HepG2 (cell line): ENCODE data around the gene SYNGR1. TPM values are rescaled to one million over a fixed set of nuclear protein-coding genes. Genes with fewer than 3 reads are reported as not detected.

Source experiments
- ATAC-seq: fragments of 200-7000 bp; cut with Tn5 transposase; 3 replicates; pipeline ENCODE4 v1.9.1; 2020; ENCODE audit warnings: mild to moderate bottlenecking, moderate library complexity
- BruUV-seq: library from RNA; stranded (reverse); fragments of 400-500 nt; replicated peaks from 2 replicates; lab custom pipeline; 2021; lab: Mats Ljungman, UMichigan
- CTCF ChIA-PET: fragments of 300-600 bp; formaldehyde crosslinking; extraction: SDS; loops from one replicate; lab custom pipeline; 2021; ENCODE audit warnings: low total read pairs, inconsistent platforms, low intra/inter-chr PET ratio; lab: Yijun Ruan, JAX
- POLR2A ChIA-PET: fragments of 350-600 bp; sonication (Branson Sonifier 250); formaldehyde crosslinking; loops from one replicate; lab custom pipeline; 2020; ENCODE audit warnings: antibody characterized with exemption, inconsistent platforms; lab: Yijun Ruan, JAX
- DNase-seq: peaks from one replicate; pipeline ENCODE4 v3.0.0-alpha.2; 2015; ENCODE audit warnings: low spot score
- FAIRE-seq: peaks from 3 replicates; lab custom pipeline; 2011; peaks lifted over from hg19 to GRCh38; lab: Jason Lieb, UNC
- H2AFZ ChIP-seq: one replicate; pipeline ENCODE4 v1.6.1; 2011; ENCODE audit warnings: low read length, inconsistent platforms
- H3K27ac ChIP-seq: fragments of 300-600 bp; 3 replicates; pipeline ENCODE4 v1.8.0; 2011; ENCODE audit warnings: mixed run types, mild to moderate bottlenecking, mixed read lengths, low read length, inconsistent platforms; ENCODE audit not compliant: insufficient read depth; ENCODE audit errors: extremely low read length
- H3K27me3 ChIP-seq, 2 experiments: fragments of 200-600 bp in 1 of 2; 2 replicates in 1 of 2; 3 replicates in 1 of 2; pipeline versions ENCODE4 v1.6.0 to v1.8.0; 2011; ENCODE audit warnings: low read length in 2 of 2, mild to moderate bottlenecking in 2 of 2, moderate library complexity in 2 of 2, inconsistent platforms in 1 of 2; ENCODE audit not compliant: insufficient read depth in 2 of 2, control insufficient read depth in 1 of 2
- H3K36me3 ChIP-seq, 2 experiments: fragments of 200-600 bp in 1 of 2; replicated peaks in 1 of 2; 2 replicates in 1 of 2; 3 replicates in 1 of 2; pipeline versions ENCODE4 v1.5.1 to v1.8.0; 2011; ENCODE audit warnings: low read length in 2 of 2, inconsistent platforms in 1 of 2; ENCODE audit not compliant: insufficient read depth in 2 of 2, control insufficient read depth in 1 of 2
- H3K4me1 ChIP-seq: 2 replicates; pipeline ENCODE4 v1.5.1; 2012; ENCODE audit warnings: low read length, inconsistent platforms; ENCODE audit not compliant: insufficient read depth
- H3K4me2 ChIP-seq: 2 replicates; pipeline ENCODE4 v1.6.0; 2011; ENCODE audit warnings: low read depth, low read length, inconsistent platforms
- H3K4me3 ChIP-seq, 3 experiments: fragments of 200-600 bp in 1 of 3; sonication (generic), shearing (Covaris generic) in 1 of 3; replicated peaks in 1 of 3; 2 replicates each; pipeline ENCODE4 v1.5.1; 2011 to 2016; ENCODE audit warnings: low read length in 3 of 3, inconsistent platforms in 2 of 3, low read depth in 2 of 3, mild to moderate bottlenecking in 2 of 3, control low read depth in 1 of 3, mixed read lengths in 1 of 3; ENCODE audit not compliant: insufficient read depth in 1 of 3
- H3K79me2 ChIP-seq: one replicate; pipeline ENCODE4 v1.6.1; 2011; ENCODE audit warnings: low read length, inconsistent platforms; ENCODE audit not compliant: insufficient read depth
- H3K9ac ChIP-seq: 2 replicates; pipeline ENCODE4 v1.6.0; 2011; ENCODE audit warnings: mild to moderate bottlenecking, low read depth, low read length, inconsistent platforms; ENCODE audit not compliant: insufficient read depth
- H3K9me3 ChIP-seq: 2 replicates; pipeline ENCODE4 v1.5.1; 2012; ENCODE audit warnings: mild to moderate bottlenecking, low read length
- H4K20me1 ChIP-seq: 2 replicates; pipeline ENCODE4 v1.6.0; 2011; ENCODE audit warnings: inconsistent platforms, mild to moderate bottlenecking, low read length, moderate library complexity; ENCODE audit not compliant: insufficient read depth
- HIVEP1 ChIP-seq: sonication (generic); formaldehyde crosslinking; IDR thresholded peaks from 2 replicates; pipeline ENCODE4 v1.4.0; 2020; ENCODE audit warnings: mild to moderate bottlenecking, missing genetic modification reagents
- HNRNPK ChIP-seq: fragments of 200-400 bp; formaldehyde crosslinking; IDR thresholded peaks from 2 replicates; pipeline ENCODE4 v1.6.1; 2018; ENCODE audit warnings: low read length, low read depth, moderate library complexity, mild to moderate bottlenecking; ENCODE audit not compliant: poor library complexity, severe bottlenecking
- LCORL ChIP-seq, 2 experiments: fragments of 450-650 bp in 1 of 2; sonication (generic) in 1 of 2; formaldehyde crosslinking in 1 of 2; IDR thresholded peaks; 2 replicates each; pipeline versions ENCODE4 v1.5.0 to v1.6.1; 2017 to 2020; ENCODE audit warnings: antibody characterized with exemption in 1 of 2, missing genetic modification reagents in 1 of 2
- MATR3 ChIP-seq: sonication (generic); formaldehyde crosslinking; IDR thresholded peaks from 2 replicates; pipeline ENCODE4 v1.4.0; 2020; ENCODE audit warnings: missing genetic modification reagents
- MXD4 ChIP-seq: IDR thresholded peaks from 2 replicates; pipeline ENCODE4 v1.6.1; 2016; ENCODE audit warnings: mild to moderate bottlenecking, missing biosample characterization, missing genetic modification reagents
- MXI1 ChIP-seq: IDR thresholded peaks from 3 replicates; pipeline ENCODE4 v1.6.1; 2012; ENCODE audit warnings: low read depth, low read length, inconsistent platforms, borderline replicate concordance
- NFE2L2 ChIP-seq: fragments of 150-350 bp; IDR thresholded peaks from 2 replicates; pipeline ENCODE4 v1.6.1; 2014; ENCODE audit warnings: low read length
- PPARG ChIP-seq: conservative IDR thresholded peaks from 2 replicates; pipeline ENCODE4 v1.6.1; 2016; ENCODE audit warnings: missing biosample characterization, missing genetic modification reagents
- ZBTB40 ChIP-seq, 2 experiments: fragments of 450-650 bp in 1 of 2; sonication (generic) in 1 of 2; formaldehyde crosslinking in 1 of 2; IDR thresholded peaks; 2 replicates each; pipeline versions ENCODE4 v1.6.1 to v1.8.0; 2016 to 2022; ENCODE audit warnings: antibody characterized with exemption in 1 of 2, mild to moderate bottlenecking in 1 of 2, missing genetic modification reagents in 1 of 2
- ZKSCAN1 ChIP-seq: fragments of 150-350 bp; IDR thresholded peaks from 2 replicates; pipeline ENCODE4 v1.6.1; 2014; ENCODE audit warnings: low read length
- ZNF33B ChIP-seq: sonication (generic); formaldehyde crosslinking; IDR thresholded peaks from 2 replicates; pipeline ENCODE4 v1.5.1; 2020; ENCODE audit warnings: mild to moderate bottlenecking, missing genetic modification reagents
- ZNF547 ChIP-seq: sonication (generic); formaldehyde crosslinking; IDR thresholded peaks from 2 replicates; pipeline ENCODE4 v1.5.1; 2020; ENCODE audit warnings: mild to moderate bottlenecking, missing genetic modification reagents
- WGBS: methylation state at CpG from one replicate; pipeline ENCODE4 v1.1.6; 2017; ENCODE audit warnings: low lambda C conversion rate; 5-methylcytosine and 5-hydroxymethylcytosine counted together
- in situ Hi-C: cut with HindIII; loops from 2 replicates; pipeline ENCODE4 v1.10.0; 2017; ENCODE audit warnings: low pct_unique_long_range_greater_than_20kb; ENCODE audit not compliant: extremely low pct_ligation_motif_present
- intact Hi-C: fragments of 100-400 bp; cut with micrococcal nuclease; formaldehyde crosslinking; loops from one replicate; pipeline ENCODE4 v1.10.0; 2022; ENCODE audit not compliant: unreplicated experiment
- polyA plus RNA-seq, 8 experiments: library from polyadenylated mRNA; depleted of rRNA in 3 of 8; stranded (reverse) in 7 of 8; unstranded in 1 of 8; fragments of >200 nt; fragmentation: Illumina TruSeq in 4 of 8; extraction: Trizol in 4 of 8; gene quantifications; 2 replicates each; pipeline versions ENCODE4 v1.2.1 to v1.2.3, GENCODE V29; 2011 to 2016; ENCODE audit warnings: low read depth in 4 of 8, missing spikeins in 1 of 8, mixed read lengths in 1 of 8; ENCODE audit not compliant: insufficient read depth in 1 of 8
- total RNA-seq, 5 experiments: library from RNA; depleted of rRNA; stranded (reverse); fragments of >200 nt; fragmentation: Illumina TruSeq; extraction: Trizol; gene quantifications; 2 replicates each; pipeline ENCODE4 v1.2.3, GENCODE V29; 2016; ENCODE audit warnings: low read depth in 1 of 5

Gene SYNGR1
- total and polyA plus RNA-seq, 2 of the 13 experiments (the other 11 are each of a cell fraction or from before 2014, with no cell fraction given): 0.27 to 2.7 TPM

- Histone ChIP-seq H3K4me1 (no peaks in the 10 kb centered on the region; the same call in 1 of the 2 replicates), H2AFZ (no peak overlapping the region), H3K4me3 (no peak overlapping the region), H3K27ac (no peak overlapping the region), H3K27me3 (peaks cover 0 to 9% of the 10 kb centered on the region in 2 experiments; a peak in 2 of 5 replicates), H3K9ac (no peak overlapping the region), H3K79me2 (no peaks in the 10 kb centered on the region)
- intact Hi-C loops: no loop called here
- ATAC-seq (no peak), DNase-seq (no peak)
- 51% methylated on average over 11 of the region's 11 CpGs for WGBS
- POLR2A ChIA-PET: no interaction called here
- TF ChIP-seq LCORL (IDR thresholded peaks at IDR 0.05) (no peak), LCORL (CRISPR knock-in tag; IDR thresholded peaks at IDR 0.05) (no peak), MXD4 (CRISPR knock-in tag) (no peak), ZNF547 (no peak), MATR3 (CRISPR knock-in tag) (no peak), ZBTB40 (IDR thresholded peaks at IDR 0.05) (no peak), ZBTB40 (CRISPR knock-in tag; IDR thresholded peaks at IDR 0.05) (no peak), HIVEP1 (CRISPR knock-in tag) (no peak), MXI1 (no peak), PPARG (CRISPR knock-in tag) (no peak), ZKSCAN1 (no peak), NFE2L2 (no peak), HNRNPK (no peak), ZNF33B (CRISPR knock-in tag) (no peak)
- TF ChIP-seq, all 625 proteins: peak for 0
- no peaks in the 10 kb centered on the region for H3K36me3 ChIP-seq
- no peak for FAIRE-seq
- CTCF ChIA-PET: no interaction called here
- H4K20me1 ChIP-seq: no peaks in the 10 kb centered on the region
- no peak overlapping the region for H3K4me2 ChIP-seq
- in situ Hi-C loops: no loop called here
- BruUV-seq: no TSS peak
- no peaks in the 10 kb centered on the region for H3K9me3 ChIP-seq
Measured at GRCh38 chr22:39389420-39389819, 39.6 kb downstream of the SYNGR1 start.
